GM12878 (cell line): ENCODE results near the gene PRR18. TPM values are rescaled to one million over a fixed set of nuclear protein-coding genes. Genes with fewer than 3 reads are reported as not detected.

Experiments
- CTCF ChIP-seq, 3 experiments: IDR thresholded peaks in 2 of 3; conservative IDR thresholded peaks in 1 of 3; 2 replicates each; pipeline ENCODE4 v1.5.1; 2011; ENCODE audit warnings: low read depth in 3 of 3, low read length in 3 of 3, mild to moderate bottlenecking in 3 of 3, control low read depth in 2 of 3, moderate library complexity in 2 of 3, inconsistent platforms in 1 of 3, mixed read lengths in 1 of 3; ENCODE audit not compliant: control insufficient read depth in 2 of 3, insufficient read depth in 1 of 3; ENCODE audit errors: extremely low read depth in 1 of 3
- KDM1A ChIP-seq: fragments of 200-600 bp; sonication (generic); IDR thresholded peaks from 2 replicates; pipeline ENCODE4 v1.6.1; 2016; ENCODE audit warnings: borderline replicate concordance
- MXI1 ChIP-seq: fragments of 150-350 bp; IDR thresholded peaks from 2 replicates; pipeline ENCODE4 v1.6.1; 2011; ENCODE audit warnings: low read depth, mild to moderate bottlenecking, inconsistent platforms, low read length, improper control_type of control experiment
- MYB ChIP-seq: fragments of 150-350 bp; IDR thresholded peaks from 2 replicates; pipeline ENCODE4 v1.6.1; 2014; ENCODE audit warnings: mild to moderate bottlenecking, low read depth, low read length, borderline replicate concordance
- RAD21 ChIP-seq: IDR thresholded peaks from 2 replicates; pipeline ENCODE4 v1.6.1; 2011; ENCODE audit warnings: mild to moderate bottlenecking, low read depth, low read length, moderate library complexity; ENCODE audit not compliant: insufficient read depth
- RELA ChIP-seq: fragments of 450-650 bp; IDR thresholded peaks from 2 replicates; pipeline ENCODE4 v1.8.0; 2014; ENCODE audit warnings: borderline replicate concordance; ENCODE audit not compliant: partially characterized antibody
- RUNX3 ChIP-seq: IDR thresholded peaks from 2 replicates; pipeline ENCODE4 v1.6.1; 2012; ENCODE audit warnings: low read length, inconsistent platforms
- SIX5 ChIP-seq: IDR thresholded peaks from 2 replicates; pipeline ENCODE4 v1.6.1; 2011; ENCODE audit warnings: mild to moderate bottlenecking, low read depth, low read length, moderate library complexity; ENCODE audit not compliant: severe bottlenecking
- SMC3 ChIP-seq: IDR thresholded peaks from 2 replicates; pipeline ENCODE4 v1.6.1; 2011; ENCODE audit warnings: low read length, improper control_type of control experiment, borderline replicate concordance
- SRF ChIP-seq, 2 experiments: IDR thresholded peaks; 2 replicates each; pipeline ENCODE4 v1.6.1; 2011; ENCODE audit warnings: low read depth in 2 of 2, low read length in 2 of 2, mild to moderate bottlenecking in 1 of 2, moderate library complexity in 1 of 2
- WRNIP1 ChIP-seq: IDR thresholded peaks from 2 replicates; pipeline ENCODE4 v1.6.1; 2011; ENCODE audit warnings: low read depth, low read length, improper control_type of control experiment, borderline replicate concordance
- ZBTB40 ChIP-seq: fragments of 450-650 bp; IDR thresholded peaks from 2 replicates; pipeline ENCODE4 v1.6.1; 2016; ENCODE audit warnings: mild to moderate bottlenecking, moderate library complexity, borderline replicate concordance
- ZNF622 ChIP-seq: fragments of 450-650 bp; IDR thresholded peaks from 2 replicates; pipeline ENCODE4 v1.6.1; 2017; ENCODE audit warnings: mild to moderate bottlenecking, inconsistent platforms
- ZZZ3 ChIP-seq: IDR thresholded peaks from 2 replicates; pipeline ENCODE4 v1.6.1; 2011; ENCODE audit warnings: low read depth; ENCODE audit not compliant: control insufficient read depth, insufficient read length
- polyA plus RNA-seq, 11 experiments: library from polyadenylated mRNA; depleted of rRNA in 4 of 11; unstranded in 6 of 11; stranded (reverse) in 5 of 11; fragments of >200 nt; fragmentation: Nextera tagmentation in 4 of 11; fragmentation: Illumina TruSeq in 1 of 11; extraction: Ambion mirVana in 4 of 11; extraction: Trizol in 1 of 11; gene quantifications; 1 replicate in 1 of 11; 2 replicates in 10 of 11; pipeline versions ENCODE4 v1.2.1 to v1.2.3, GENCODE V29; 2011 to 2016; ENCODE audit warnings: inconsistent platforms in 2 of 11, missing spikeins in 2 of 11, low read depth in 1 of 11
- total RNA-seq, 4 experiments: library from RNA; depleted of rRNA in 3 of 4; stranded (reverse); fragments of >200 nt in 3 of 4; fragmentation: Illumina TruSeq in 1 of 4; extraction: Trizol in 1 of 4; gene quantifications; 2 replicates each; pipeline versions ENCODE4 v1.2.1 to v1.2.3, GENCODE V29; 2013 to 2021
- TF ChIP-seq, protein P1 (sequence below): fragments of 450-650 bp; IDR thresholded peaks from 2 replicates; pipeline ENCODE4 v1.6.1; 2017; ENCODE audit warnings: mild to moderate bottlenecking, moderate library complexity
- TF ChIP-seq, protein P2 (sequence below): fragments of 450-650 bp; formaldehyde crosslinking; IDR thresholded peaks from 2 replicates; pipeline ENCODE4 v1.4.0; 2022; ENCODE audit warnings: mild to moderate bottlenecking, moderate library complexity

PRR18 gene
- total and polyA plus RNA-seq, 10 of the 15 experiments (the other 5 are each of a cell fraction or from before 2014, with no cell fraction given), result 0.13 to 8.2 (median 1.6) TPM

DNA sequence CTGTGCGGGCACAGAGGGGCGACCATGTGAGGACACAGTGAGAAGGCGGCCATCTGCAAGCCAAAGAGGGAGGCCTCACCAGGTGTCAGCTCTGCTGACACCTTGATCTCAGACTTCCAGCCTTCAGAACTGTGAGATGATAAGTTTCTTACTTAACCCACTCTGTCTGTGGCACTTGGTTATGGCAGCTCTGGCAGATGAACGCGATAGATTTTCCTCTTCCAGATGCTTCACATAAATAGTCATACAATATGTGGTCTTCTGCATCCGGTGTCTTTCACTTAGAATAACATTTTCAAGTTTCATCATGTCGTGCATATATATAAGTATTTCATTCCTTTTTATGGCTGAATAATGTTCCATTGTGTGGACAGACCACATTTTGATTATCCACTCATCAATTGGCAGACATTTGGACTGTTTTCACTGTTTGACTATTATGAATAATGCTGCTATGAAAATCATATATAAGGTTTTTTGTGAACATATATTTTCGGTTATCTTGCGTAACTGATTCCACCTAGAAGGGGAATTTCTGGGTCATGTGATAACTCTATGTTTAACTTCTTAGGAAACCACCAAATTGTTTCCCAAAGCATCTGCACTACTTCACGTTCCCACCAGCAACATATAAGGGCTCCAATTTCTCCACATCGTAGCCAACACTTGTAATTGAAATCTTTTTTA is 30.2 kb downstream of the PRR18 start (continued):
- TF ChIP-seq RAD21, result no peak
- TF ChIP-seq MYB, result no peak
- no peak for TF ChIP-seq WRNIP1
- TF ChIP-seq, protein P1, sequence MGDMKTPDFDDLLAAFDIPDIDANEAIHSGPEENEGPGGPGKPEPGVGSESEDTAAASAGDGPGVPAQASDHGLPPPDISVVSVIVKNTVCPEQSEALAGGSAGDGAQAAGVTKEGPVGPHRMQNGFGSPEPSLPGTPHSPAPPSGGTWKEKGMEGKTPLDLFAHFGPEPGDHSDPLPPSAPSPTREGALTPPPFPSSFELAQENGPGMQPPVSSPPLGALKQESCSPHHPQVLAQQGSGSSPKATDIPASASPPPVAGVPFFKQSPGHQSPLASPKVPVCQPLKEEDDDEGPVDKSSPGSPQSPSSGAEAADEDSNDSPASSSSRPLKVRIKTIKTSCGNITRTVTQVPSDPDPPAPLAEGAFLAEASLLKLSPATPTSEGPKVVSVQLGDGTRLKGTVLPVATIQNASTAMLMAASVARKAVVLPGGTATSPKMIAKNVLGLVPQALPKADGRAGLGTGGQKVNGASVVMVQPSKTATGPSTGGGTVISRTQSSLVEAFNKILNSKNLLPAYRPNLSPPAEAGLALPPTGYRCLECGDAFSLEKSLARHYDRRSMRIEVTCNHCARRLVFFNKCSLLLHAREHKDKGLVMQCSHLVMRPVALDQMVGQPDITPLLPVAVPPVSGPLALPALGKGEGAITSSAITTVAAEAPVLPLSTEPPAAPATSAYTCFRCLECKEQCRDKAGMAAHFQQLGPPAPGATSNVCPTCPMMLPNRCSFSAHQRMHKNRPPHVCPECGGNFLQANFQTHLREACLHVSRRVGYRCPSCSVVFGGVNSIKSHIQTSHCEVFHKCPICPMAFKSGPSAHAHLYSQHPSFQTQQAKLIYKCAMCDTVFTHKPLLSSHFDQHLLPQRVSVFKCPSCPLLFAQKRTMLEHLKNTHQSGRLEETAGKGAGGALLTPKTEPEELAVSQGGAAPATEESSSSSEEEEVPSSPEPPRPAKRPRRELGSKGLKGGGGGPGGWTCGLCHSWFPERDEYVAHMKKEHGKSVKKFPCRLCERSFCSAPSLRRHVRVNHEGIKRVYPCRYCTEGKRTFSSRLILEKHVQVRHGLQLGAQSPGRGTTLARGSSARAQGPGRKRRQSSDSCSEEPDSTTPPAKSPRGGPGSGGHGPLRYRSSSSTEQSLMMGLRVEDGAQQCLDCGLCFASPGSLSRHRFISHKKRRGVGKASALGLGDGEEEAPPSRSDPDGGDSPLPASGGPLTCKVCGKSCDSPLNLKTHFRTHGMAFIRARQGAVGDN, result no peak; the same call in 1 of the 2 replicates
- no peak for TF ChIP-seq KDM1A
- no peak for TF ChIP-seq SRF (IDR thresholded peaks at IDR 0.05; ENCODE audit: low read depth in 2 of 2, low read length in 2 of 2)
- TF ChIP-seq RELA, result peak; percentile 78
- TF ChIP-seq ZNF622, result no peak
- no peak for TF ChIP-seq SIX5
- TF ChIP-seq CTCF (IDR thresholded peaks at IDR 0.05 in 2 of 3, conservative IDR thresholded peaks at IDR 0.05 in 1 of 3; ENCODE audit: control insufficient read depth in 2 of 3, extremely low read depth in 1 of 3, insufficient read depth in 1 of 3, low read depth in 3 of 3, low read length in 3 of 3), result no peak
- TF ChIP-seq ZBTB40, result no peak
- no peak for TF ChIP-seq SMC3
- TF ChIP-seq ZZZ3, result no peak
- TF ChIP-seq MXI1, result no peak
- TF ChIP-seq, protein P2, sequence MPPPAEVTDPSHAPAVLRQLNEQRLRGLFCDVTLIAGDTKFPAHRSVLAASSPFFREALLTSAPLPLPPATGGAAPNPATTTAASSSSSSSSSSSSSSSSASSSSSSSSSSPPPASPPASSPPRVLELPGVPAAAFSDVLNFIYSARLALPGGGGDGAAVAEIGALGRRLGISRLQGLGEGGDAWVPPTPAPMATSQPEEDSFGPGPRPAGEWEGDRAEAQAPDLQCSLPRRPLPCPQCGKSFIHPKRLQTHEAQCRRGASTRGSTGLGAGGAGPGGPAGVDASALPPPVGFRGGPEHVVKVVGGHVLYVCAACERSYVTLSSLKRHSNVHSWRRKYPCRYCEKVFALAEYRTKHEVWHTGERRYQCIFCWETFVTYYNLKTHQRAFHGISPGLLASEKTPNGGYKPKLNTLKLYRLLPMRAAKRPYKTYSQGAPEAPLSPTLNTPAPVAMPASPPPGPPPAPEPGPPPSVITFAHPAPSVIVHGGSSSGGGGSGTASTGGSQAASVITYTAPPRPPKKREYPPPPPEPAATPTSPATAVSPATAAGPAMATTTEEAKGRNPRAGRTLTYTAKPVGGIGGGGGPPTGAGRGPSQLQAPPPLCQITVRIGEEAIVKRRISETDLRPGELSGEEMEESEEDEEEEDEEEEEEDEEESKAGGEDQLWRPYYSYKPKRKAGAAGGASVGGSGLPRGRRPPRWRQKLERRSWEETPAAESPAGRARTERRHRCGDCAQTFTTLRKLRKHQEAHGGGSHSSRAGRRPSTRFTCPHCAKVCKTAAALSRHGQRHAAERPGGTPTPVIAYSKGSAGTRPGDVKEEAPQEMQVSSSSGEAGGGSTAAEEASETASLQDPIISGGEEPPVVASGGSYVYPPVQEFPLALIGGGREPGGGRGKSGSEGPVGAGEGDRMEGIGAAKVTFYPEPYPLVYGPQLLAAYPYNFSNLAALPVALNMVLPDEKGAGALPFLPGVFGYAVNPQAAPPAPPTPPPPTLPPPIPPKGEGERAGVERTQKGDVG (CRISPR knock-in tag), result no peak
- peak; percentile 38; the same call in 1 of the 2 replicates for TF ChIP-seq RUNX3
